ENCODE results near the gene GIPC3. TPM values are rescaled to one million over a fixed set of nuclear protein-coding genes. Genes with fewer than 3 reads are reported as not detected.
"Not testable (repeated sequence)": the region's sequence is repeated elsewhere in the genome, so short reads cannot be mapped to it uniquely, and the experiment has no call there.

The GIPC3 gene
- polyA plus RNA-seq, 1 donor = 1.9 TPM

DNA sequence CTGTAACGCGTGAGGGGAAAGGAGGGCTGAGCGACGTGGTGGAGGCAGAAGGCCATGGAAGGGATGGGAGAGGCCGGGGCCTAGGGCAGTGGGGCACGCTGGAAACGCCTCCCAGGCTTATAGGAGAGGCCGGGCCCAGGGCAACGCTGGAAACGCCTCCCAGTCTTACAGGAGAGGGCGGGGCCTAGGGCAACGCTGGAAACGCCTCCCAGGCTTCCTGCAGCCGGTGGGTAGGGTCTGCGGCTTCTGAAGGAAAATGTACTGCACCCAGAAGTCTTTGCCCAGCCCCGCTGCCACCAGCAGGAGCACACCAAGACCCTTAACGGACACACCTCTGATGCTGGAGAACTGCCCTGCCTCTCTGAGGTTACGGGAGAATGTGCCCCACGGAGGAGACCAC, 32.2 kb downstream of the GIPC3 start:
- no peak for DNase-seq

DNA sequence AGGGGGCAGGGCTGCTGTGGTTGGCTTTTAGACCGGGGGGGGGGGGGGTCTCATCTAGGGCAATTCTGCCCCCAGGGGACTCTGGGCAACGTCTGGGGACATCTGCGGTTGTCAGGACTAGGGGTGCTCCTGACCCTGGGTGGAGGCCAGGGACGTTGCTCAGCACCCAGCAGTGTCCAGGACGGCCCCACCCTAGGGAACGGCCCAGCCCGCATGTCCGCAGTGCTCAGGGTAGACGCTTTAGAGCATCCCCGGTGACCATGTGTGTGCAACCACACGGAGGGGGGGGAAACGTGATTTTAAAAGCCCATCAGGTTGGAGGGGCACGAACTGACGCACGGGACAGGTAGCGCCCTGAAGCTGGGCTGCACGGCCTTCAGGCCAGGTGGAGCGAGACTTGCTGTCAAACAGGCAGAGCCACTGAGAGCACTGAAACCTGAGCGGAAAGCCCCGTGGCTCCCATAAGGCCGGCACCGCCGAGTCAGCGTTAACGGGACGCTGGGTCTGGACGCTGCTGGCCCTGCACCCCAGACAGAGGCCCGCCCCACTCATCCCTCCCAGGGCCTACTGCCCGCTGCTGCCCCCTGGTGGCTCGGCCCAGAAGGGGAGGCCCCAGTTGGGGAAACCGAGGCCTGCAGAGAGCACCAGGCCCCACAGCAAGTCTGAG, 33.0 kb downstream of the GIPC3 start:
- no peak for DNase-seq

DNA sequence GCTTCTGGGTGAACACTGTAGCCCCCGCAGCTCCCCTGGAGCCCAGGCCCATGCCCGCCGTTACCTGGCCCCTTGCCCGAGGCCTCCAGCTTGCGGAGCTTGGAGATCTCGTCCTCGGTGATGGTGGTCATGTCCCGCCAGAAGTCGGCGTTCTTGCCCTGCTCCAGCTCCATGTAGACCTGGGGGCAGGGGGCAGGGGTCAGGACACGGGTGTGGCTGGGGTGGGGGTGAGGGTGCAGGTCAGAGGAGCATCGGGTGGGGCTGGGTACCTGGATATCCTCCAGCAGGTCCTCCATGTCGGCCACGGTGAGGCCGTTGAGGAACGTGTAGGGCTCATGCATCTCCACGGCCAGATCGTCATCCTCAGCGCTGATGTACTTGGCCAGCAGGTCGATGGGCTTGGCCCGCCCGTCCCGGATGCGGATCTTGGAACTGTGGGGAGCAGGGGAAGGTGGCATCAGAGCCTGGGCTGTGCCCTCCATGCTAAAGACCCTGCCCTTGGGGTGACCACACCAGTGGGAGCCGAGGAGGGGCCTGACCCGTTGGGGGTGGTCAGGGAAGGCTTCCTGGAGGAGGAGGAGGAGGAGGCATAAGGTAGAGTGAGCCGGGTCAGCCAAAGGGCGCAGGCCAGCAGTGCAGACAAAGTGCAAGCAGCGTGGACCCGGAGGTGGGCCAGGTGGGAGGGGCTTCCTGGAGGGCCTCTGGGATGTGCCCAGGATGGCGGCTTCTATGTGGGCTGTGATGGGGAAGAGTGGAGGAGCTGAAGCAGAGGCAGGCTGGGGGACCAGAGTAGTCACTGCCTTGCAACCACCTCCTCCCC, 33.7 kb downstream of the GIPC3 start:
- no peak for DNase-seq

DNA sequence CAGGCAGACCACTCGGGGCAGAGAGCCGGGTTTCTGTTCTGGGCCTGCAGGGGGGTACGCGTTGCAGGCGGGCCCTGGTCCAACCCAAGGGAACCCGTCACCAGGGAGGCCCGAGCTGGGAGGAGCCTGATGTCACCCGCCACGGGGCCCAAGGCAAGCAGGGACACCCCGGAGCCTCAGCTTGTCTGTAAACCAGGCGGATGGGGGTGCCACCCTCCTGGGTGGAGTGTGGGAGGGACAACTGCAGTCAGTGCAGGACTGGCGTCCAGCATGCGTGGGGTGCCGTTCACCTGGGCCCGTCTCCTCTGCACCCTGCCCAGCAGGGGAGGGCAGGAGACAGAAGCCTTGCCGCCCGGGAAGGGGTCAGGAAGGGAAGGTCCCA, 34.3 kb downstream of the GIPC3 start:
- DNase-seq = no peak

DNA sequence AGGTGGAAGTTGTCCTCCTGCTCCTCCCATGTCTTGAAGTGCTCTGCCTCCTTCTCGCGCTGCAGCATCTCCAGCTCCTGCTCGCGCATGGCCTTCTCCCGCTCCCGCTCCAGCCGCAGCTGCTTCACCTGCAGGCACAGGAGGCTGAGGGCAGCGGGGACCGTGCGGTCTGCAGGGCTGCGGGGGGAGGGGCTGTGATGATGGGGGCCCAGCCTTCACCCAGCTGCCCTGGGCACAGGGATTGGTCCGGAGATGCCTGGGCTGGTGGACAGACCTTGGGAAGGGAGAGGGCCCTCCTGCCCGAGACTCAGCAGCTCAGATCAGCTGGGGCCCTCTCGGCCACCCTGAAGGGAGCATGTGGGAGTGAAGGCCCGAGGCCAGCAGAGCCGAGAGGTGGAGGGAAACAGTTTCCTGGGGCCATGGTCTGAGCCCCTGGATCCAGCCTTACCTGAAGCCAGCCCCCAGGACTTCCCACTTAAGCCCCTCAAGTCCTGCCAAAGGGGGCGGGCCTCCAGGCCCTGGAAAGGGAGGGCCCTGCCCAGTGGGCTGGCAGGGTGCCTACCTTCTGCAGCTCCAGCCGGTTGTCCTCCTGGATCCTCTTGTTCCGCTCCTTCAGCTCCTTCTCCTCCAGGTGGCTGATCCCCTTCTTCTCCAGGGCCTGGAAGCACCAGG, 35.0 kb downstream of the GIPC3 start:
- DNase-seq = no peak

DNA sequence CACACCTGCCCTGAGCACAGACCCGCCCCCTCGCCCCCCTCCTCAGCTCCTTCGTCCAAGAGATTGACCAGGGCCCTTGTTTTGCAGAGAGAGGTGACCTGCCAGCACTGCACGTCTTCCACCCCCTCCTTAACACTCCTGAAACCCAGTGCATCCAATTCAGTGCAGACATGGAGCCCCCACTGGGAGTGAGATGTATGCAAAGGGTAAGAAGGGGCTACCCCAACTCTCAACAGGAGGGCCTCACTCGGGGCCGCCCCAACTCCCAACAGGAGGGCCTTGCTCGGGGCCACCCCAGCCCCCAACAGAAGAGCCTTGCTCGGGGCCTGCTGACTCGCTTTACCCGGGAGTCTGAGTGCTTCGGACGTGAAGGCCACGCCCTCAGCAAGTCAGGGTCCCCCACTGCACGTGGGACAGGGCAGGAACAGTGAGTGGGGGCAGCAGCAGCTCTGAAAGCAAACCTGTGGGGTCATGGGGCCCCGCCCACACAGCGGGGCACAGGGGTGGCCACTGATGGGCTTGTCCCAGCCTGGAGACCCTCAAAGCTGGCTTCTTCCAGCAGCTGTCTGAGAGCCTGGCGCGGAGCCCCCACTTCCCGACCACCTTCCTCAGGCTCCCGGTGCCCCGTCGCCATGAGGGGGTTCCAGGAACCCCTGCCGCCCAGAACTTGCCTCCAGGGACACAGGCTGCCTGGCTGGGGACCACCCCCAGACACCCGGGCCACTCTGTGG, 35.7 kb downstream of the GIPC3 start:
- DNase-seq = no peak

DNA sequence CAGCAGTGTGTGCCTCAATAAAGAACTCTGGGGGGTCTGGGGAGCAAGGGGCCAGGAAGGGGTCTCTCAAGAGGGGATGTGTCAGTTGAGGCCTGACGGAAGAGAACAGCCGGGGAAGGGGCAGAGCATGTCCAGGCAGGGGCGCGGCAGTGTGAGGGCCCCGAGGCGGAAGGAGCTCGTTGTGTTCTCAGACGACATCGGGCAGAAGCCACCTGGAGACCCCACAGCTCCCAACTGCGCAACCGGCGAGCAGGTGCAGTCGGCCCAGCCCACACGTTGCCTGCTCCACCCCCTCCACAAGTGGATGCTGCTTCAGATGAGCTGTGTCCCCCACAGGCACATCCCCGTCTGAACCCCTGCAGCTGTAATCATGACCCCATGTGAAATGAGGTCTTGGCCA, 36.4 kb downstream of the GIPC3 start:
- no peak for DNase-seq

DNA sequence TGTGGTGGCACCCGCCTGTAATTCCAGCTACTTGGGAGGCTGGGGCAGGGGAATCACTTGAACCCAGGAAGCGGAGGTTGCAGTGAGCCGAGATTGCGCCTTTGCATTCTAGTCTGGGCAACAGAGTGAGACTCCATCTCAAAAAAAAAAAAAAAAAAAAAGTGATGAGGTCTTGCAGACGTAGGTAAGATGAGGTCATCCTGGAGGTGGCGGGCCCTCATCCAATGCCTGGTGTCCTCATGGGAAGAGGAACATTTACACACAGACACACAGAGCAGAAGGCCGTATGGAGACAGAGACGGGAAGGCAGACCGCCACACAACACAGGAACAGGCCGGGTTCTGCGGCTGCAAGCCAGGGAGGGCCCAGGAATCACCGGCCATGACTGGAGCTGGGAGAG, 36.9 kb downstream of the GIPC3 start:
- no peak for DNase-seq

DNA sequence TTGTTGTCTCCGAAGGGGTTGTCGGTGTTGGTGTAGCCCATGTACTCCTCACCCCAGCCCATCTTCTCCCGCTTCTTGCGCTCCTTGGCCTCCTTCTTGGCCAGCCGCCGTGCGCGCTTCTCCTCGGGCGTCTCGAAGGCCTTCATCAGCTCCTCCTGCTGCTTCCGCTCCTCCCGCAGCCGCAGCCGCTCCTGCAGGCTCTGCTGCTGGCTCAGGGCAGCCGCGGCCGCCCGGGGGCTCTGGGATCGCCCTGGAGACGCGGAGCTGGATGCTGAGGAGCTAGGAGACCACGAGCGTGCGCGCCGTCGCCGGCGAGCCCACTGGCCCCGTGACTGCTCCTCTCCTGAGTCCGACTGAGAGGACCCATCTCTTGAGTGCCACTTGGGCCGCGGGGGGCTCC, 38.4 kb downstream of the GIPC3 start:
- no peak for DNase-seq

DNA sequence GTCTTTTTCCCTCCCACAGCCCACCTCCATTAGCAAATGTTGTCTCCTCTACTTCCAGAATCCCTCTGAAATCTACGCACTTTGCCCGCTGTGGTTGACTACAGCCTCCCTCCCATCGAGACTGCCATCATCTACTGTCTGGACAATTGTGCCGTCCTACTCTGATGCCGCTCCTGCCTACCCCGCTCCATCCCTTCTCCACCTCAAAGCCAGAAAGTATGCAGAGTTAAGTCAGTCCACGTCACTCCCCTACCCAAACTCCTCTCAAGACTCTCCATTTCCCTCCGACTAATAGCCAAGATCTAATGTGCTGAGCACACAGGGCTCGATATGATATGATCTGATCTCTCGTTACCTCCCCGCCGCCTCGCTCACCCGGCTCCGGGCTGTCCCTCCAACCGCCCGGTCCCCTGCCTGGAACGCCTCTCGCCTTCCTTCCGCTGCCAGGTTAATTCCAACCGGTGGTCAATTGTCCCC, 40.8 kb downstream of the GIPC3 start:
- DNase-seq = no peak

DNA sequence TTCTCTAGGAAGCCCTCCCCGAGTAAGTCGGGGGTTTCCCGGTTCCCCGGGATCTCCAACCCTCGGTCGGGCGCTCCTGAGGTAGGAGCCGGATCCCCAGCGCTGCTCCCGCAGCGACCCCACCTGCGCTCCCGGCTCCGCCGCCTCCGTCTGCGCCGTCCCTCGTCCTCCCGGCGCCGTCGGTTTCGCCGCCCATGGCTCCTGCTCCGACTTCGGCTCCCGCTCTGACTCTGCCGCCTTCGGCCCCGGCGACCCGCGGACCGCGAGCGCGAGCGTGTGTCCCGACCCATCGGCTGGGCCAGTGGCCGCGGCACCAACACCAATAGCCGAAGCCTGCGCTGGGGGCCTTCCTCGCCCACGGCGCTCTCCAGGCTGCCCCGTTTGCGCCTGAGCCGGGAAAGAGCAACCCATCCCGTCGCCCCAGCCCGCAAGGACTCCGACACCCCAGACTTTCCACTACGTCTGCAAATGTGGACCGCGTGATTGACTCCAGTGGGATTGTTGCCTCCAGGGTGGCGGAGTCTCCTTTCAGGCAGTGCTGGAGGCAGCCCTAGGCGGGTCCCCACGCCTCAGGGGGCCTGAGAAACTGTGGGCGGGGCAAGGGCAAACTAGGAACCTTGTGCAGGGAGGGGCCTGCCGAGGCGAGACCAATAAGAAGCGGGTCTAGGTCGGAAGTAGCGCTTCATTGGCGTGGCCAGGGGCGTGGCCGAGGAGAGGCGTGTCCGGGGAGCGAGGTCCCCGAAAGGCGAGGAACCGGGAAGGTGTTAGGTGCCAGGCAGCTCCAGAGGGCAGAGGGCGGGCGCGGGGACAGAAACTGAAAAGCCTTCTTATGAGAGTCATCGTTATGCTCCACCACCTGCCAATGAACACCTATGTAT, 41.4 kb downstream of the GIPC3 start, which contains the start of gene CACTIN:
Gene CACTIN (minus strand): TSS at position 318 of the 878 bp plus-strand sequence. CDS start 28 bp downstream, at position 290.
- DNase-seq = peak; percentile 97

DNA sequence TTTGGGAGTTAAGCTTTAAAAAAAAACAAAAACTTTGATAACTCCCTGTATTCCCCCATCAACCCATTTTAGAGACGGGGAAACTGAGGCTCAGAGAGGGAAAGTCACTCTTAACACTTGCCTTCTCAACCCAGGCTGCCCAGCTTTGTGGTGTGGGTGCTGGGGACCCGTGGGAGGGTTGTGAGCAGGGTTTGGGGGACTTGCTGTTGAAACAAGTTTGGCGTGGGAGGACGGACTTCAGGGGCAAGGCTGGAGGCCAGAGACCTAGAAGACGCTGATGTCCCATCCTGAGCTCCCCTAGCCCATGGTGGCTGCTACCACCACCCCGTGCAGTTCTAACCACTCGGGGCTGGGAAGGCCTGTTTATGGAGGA, 42.1 kb downstream of the GIPC3 start:
- no peak for DNase-seq

DNA sequence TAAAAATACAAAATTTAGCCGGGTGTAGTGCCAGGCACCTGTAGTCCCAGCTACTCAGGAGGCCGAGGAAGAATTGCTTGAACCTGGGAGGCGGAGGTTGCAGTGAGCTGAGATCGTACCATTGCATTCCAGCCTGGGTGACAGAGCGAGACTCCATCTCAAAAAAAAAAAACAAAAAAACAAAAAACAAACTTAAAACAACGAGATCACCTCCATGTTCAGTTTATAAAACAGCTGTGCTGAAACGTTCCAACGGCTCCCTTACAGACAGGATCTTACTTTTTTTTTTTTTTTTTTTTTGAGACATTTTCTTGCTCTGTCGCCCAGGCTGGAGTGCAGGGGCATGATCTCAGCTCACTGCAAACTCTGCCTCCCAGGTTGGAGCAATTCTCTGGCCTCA, 43.5 kb downstream of the GIPC3 start:
- not testable (repeated sequence) for DNase-seq

DNA sequence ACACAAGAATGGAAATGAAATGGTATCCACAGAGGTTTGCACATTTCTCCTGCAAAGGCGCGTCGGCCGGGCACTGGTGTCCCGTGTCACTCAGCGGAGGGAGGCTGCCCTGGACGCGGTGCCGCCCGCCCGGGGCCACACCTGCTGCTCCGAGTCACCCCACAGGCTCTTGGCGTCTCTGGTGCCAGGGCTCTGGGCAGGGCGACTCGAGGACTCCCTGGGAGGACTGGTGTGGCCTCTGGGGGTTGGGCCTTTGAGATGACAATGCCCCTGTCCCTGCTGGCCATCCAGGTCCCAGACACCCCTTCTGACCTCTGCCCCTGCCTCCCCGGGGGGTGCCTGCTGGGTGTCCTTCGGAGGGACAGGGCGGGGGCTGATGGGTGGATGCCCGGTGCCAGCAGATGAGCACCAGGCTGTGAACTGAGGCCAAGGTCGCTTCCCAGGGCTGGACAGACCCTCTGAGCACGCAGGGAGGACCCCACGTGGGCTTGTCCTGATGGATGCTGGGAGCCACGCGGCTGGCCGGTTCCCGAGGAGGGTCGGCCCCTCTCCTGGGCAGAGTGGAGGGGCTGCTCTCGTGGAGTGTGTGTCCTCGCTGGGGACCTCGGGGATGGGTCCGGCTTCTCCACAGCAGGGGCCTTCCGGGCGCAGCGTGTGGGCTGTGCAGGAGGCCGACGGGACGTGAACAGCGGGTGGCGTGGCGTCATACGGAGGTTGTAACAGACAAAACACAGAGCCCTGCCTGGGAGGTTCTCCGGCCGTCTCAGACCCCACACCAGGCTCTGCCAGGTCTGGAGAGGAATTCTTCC, 46.0 kb downstream of the GIPC3 start:
- no peak for DNase-seq

DNA sequence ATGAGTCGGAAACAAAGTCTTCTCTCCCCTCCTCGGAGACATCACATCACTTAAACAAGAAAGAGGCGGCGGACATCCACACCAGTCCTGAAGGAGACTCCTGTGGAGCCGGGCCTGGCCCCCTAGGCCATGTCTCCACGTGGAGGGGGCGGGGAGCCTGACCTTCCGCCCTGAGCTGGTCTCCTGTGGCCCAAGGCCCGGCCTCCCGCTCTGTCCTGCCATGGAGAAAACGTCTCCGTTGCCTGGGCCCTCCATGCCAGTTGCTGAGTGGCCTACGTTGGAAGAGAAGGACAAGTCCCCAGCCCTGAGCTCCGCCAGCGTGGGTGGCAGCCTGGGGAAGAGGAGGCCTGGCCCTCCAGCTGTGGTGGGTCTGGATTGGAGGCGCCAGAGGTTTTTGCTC, 46.8 kb downstream of the GIPC3 start:
- no peak for DNase-seq

DNA sequence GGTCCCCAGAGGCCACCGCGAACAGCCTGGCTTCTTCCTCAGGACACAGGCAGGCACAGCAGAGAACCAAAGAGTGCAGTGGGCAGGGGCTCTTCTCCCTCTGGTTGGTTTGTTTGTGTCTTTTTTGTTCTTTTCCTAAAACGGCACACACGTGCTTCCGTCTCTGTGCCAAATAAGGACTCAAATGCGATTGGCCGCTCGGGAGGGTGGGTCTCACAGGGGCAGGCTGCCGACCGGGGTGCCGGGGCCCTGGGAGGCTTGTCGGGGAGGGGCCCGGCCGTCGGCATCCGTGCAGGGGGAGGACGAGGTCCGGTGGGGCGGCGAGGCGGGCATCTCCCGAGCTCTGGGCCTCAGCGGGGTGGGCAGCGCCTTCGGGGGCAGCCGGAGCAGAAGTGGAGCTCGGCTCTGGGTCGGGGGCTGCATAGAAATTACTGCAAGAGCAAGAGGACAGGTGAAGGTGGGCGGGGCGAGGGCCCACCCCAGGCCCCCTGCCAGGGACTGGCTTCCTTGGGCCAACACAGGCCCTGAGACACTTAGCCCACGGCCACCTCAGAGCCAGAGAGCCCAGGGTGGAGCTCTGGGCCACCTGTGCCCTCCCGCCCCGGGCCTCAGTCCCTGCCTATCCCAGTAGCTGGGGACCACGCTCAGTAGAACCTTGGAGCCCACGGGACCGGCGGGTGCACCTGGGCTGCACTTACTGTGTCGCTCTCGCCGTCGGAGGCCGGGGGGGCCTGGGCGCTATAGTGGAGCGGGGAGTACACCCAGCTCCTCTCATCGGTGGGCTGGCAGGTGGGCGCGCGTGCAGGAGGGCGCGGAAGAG, 47.7 kb downstream of the GIPC3 start:
- DNase-seq = no peak

DNA sequence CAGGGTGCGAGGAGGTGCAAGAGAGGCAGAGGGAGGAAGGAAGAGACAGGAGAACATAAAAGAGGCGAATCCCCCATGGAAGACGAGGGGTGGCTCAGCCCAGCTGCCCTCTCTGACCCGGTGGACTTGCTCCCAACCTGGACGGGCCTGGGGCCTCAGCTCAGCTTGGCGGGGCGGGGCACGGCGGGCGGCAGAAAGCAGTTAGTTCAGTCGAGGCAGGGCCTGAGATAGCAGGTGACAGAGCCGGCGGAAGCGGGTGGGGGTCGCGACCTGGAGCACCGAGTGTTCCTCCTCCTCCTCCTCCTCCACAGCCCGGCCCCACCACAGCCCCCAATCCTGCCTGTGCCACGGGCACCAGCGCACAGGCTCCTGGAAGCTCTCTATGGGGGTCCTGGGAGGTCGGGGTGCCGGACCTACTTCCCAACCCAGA, 48.3 kb downstream of the GIPC3 start:
- no peak for DNase-seq

DNA sequence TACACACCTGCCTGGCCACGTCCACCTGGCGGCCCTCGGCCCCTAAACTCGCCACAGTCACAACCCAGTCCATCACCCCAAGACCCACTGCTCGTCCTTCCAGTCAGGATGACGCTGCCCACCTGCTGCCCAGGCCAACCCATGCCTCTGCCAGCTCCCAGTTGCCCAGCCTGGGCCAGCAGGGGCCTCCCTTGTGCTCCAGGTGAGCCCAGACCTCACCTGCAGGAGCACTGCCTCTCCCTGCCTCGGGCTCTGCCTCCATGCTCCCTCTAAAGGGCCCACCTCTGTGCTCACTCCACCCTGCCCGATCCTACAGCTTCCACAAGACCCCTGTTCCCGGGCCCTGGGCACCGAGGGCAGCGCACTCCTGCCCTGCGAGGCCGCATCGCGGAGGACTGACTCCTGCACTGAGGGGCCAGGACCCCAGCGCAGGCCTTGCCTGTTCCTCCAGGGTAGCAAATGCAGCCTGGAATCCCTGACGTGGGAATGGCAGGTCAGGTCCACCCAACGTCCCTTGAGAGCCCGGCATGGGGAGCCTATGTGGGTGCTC, 49.3 kb downstream of the GIPC3 start:
- no peak for DNase-seq

DNA sequence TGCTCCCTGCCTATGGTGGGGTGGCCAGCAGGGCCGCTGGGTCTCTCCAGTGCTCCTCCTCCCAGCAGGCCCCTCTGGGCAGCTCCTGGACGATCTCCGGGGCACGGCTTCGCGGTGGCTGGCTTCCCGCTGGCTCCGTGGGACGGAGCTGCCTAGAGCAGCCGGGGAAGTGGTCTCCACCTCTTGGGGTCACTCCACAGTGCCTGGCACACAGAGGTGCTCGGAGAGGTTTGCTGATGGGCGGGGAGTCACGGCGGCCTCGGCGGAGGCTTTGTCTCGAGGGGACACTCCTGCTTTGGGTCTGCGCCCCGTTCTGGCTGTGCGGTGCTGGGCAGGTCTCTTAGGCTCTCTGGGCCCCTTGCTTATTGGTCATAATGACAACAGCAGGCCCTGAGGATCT, 51.2 kb downstream of the GIPC3 start:
- no peak for DNase-seq

Measured in left kidney (tissue), 2 donors.